Measurements from ENCODE around the gene TENM4. TPM values are rescaled to one million over a fixed set of nuclear protein-coding genes. Genes with fewer than 3 reads are reported as not detected.

The TENM4 gene
- total RNA-seq, 1 donor from 2014 or later = not detected

DNA sequence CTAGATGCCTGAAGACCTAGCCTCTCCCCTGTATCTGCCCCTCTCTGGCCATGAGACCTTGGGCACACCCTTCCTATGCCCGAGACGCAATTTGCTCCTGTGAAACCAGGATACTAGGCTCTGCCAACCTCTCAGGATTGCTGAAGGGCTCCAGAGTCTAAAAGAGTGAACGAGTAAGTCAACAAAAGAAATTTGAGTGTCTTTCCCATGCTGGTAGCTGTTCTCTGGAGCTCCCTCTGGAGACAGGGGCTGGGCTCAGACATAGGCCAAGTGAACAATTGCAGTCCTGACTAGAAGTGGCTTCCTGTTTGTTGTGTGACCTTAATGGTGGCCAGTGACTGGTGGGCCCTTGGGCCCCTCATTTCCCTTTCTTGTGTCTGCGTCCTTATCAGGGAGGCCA, 677.2 kb downstream of the TENM4 start:
- Mint-ChIP-seq H3K9me3 (no peaks in the 10 kb centered on the region), H3K36me3 (ENCODE audit: low read depth) (no peaks in the 10 kb centered on the region), H3K4me3 (no peak overlapping the region), H3K4me1 (no peaks in the 10 kb centered on the region), H3K27ac (no peak overlapping the region), H3K27me3 (peaks cover 2% of the 10 kb centered on the region)
- no peak for DNase-seq
- intact Hi-C loops (cut with micrococcal nuclease) = no loop called here

DNA sequence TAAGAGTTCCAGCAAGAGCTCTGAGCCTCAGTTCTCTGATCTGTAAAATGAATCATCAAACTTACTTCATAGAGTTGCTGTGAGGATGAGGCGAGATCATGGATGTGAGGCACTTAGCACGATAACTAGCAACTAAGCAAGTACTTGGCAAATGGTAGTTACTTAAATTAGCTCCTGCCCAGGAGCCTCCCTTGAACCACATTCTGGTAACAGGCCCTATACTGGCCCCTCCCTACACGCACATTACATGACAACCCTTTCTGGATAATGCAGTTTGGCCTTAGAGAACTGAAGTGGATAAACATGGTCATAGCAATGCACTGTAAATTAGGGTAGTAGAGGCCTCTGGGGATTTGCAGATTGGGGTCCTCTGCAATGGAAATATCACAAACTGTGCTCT, 678.7 kb downstream of the TENM4 start:
- H3K4me3 Mint-ChIP-seq = no peak overlapping the region
- H3K9me3 Mint-ChIP-seq = no peaks in the 10 kb centered on the region
- no peak overlapping the region for H3K27ac Mint-ChIP-seq
- no peaks in the 10 kb centered on the region for H3K36me3 Mint-ChIP-seq (ENCODE audit: low read depth)
- H3K27me3 Mint-ChIP-seq = peaks cover 2% of the 10 kb centered on the region
- no peak for DNase-seq
- intact Hi-C loops (cut with micrococcal nuclease) = no loop called here
- no peaks in the 10 kb centered on the region for H3K4me1 Mint-ChIP-seq

DNA sequence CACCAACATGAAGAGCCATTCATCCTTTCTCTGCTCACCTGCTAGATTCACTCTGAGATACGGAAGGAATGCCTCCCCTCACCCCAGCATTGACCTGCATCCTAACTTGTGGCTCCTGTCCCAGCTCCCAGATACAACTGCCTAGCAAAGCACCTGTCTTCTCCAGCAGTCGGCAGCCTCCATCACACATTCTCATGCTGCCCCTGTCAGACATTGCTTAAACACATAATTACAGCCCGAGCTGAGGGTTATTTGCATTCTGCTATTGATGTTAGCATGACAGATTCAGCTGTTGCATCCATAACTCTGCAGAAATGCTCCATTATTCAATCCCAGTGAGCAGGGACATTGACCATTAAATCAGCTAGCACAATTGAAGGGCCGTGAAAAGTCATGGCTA, 681.8 kb downstream of the TENM4 start:
- Mint-ChIP-seq H3K9me3 (no peaks in the 10 kb centered on the region), H3K27ac (no peak overlapping the region), H3K4me1 (no peaks in the 10 kb centered on the region), H3K4me3 (no peak overlapping the region), H3K36me3 (ENCODE audit: low read depth) (no peaks in the 10 kb centered on the region), H3K27me3 (no peaks in the 10 kb centered on the region)
- DNase-seq = no peak
- intact Hi-C loops (cut with micrococcal nuclease) = no loop called here

DNA sequence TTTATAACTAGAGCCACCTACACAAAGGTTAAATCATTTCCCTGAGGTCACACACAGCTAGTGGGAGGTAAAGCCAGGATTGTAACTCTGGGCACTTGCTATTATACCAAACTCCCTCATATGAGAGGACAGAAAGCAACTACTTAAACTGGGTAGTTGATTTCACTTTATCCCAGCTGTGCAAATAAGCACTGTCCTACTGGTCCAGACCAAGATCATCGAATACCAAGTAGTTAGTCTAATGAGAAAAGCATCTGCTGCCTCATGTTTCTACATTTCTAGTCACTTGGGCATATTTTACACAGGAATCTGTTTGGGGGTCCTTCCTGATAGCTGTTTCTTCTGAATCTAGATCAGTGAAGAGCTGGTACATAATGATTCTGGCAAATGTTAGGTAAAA, 687.5 kb downstream of the TENM4 start:
- Mint-ChIP-seq H3K27ac (no peak overlapping the region), H3K4me1 (no peaks in the 10 kb centered on the region), H3K4me3 (no peak overlapping the region), H3K36me3 (ENCODE audit: low read depth) (no peaks in the 10 kb centered on the region), H3K27me3 (peaks cover 5% of the 10 kb centered on the region), H3K9me3 (no peaks in the 10 kb centered on the region)
- intact Hi-C loops (cut with micrococcal nuclease) = no loop called here
- DNase-seq = no peak

DNA sequence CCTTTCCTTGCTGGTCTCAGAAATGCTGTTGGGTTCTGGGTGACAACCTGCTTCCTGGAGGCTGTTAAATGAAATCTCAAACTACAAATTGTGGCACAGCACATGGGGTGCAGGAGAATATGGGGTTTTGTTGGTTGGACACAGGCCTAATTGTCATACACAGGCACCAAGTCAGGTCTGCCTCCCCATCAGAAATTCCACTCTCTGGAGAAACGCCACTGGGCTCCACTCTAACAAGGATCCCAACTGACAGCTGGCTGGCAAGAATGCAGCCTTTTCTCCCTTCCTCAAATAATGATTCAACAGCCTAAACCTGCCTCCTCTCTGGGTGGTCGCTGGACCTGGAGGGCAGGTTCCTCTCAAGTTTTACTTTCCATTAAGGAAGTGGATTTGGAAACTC, 688.3 kb downstream of the TENM4 start:
- Mint-ChIP-seq H3K27ac (no peak overlapping the region), H3K4me3 (no peak overlapping the region), H3K4me1 (no peaks in the 10 kb centered on the region), H3K27me3 (peaks cover 5% of the 10 kb centered on the region), H3K36me3 (ENCODE audit: low read depth) (no peaks in the 10 kb centered on the region), H3K9me3 (no peaks in the 10 kb centered on the region)
- intact Hi-C loops (cut with micrococcal nuclease) = no loop called here
- no peak for DNase-seq

DNA sequence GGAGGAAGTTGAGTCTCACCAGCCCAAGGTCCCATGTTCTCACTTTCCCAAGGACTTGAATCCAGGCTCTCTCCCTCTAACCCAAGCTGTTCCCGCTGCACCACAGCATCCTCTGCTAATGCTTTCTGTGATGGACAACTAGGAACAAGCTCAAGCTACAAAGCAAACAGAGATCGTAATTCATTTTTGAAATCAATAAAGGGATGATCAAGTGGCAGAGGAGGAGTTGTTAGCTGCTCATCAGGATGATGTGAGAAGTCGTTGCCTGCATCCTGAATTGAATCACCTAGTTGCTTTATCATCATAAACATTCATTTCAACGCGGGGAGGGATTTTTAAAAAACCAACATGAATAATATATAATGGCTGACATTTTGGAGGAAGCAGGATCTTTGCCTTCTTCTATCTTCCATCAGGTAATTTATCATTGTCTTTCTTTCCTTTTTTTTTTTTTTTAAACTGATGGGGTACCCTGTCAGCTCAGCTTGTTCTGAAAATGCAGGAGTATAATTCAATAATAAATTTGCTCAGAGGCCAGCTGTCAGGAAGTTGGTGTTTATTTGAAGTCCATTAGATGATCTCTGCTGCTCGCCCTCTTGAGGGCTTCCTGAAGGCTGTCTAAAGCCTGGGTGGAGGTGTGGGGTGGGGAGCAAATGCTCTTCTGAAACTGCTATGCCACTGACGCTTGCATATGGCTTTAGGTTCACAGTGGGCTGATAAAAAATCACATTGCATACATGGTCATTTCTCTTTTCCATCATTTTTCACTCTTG, 691.7 kb downstream of the TENM4 start:
- H3K27ac Mint-ChIP-seq = no peak overlapping the region
- H3K27me3 Mint-ChIP-seq = peaks cover 5% of the 10 kb centered on the region
- no peak for DNase-seq
- no peaks in the 10 kb centered on the region for H3K9me3 Mint-ChIP-seq
- intact Hi-C loops (cut with micrococcal nuclease) = no loop called here
- H3K36me3 Mint-ChIP-seq (ENCODE audit: low read depth) = no peaks in the 10 kb centered on the region
- H3K4me3 Mint-ChIP-seq = no peak overlapping the region
- no peaks in the 10 kb centered on the region for H3K4me1 Mint-ChIP-seq

DNA sequence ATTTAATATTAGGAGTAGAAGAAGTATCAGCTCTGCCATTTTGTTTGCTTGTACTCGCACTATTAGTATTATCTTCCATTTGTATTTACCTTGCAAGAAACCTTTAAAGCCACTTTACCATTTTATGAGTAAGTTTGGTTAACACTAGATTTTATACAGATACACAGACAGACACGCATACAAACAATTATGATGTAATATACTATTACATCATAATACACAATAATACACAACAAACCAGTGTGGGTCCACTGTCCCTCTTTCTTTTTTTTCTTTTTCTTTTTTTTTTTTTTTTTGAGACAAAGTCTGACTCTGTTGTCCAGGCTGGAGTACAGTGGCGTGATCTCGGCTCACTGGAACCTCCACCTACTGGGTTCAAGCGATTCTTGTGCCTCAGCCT, 695.9 kb downstream of the TENM4 start:
- no peak overlapping the region for H3K27ac Mint-ChIP-seq
- H3K4me3 Mint-ChIP-seq = no peak overlapping the region
- H3K27me3 Mint-ChIP-seq = peaks cover 4% of the 10 kb centered on the region
- no peak for DNase-seq
- H3K9me3 Mint-ChIP-seq = no peaks in the 10 kb centered on the region
- intact Hi-C loops (cut with micrococcal nuclease) = no loop called here
- H3K36me3 Mint-ChIP-seq (ENCODE audit: low read depth) = no peaks in the 10 kb centered on the region
- no peaks in the 10 kb centered on the region for H3K4me1 Mint-ChIP-seq

DNA sequence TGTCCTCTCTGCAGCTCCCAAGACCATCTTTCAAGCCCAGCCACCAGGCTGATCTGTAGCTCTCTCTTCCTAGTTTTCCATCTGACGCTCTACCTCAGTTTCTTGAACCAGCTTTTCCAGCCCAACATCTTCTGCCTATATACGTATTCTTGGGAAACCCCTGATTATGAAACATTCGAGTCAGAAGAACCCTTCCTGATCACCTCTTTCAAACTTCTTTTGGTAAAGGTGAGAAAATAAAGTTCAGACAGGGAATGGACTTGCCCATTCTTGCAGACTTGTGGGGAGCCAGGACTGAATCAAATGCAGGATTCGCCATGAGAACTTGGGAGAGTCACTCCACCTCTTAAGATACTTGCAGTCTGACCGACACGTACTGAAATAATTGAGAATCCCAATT, 696.6 kb downstream of the TENM4 start:
- intact Hi-C loops (cut with micrococcal nuclease) = no loop called here
- no peaks in the 10 kb centered on the region for H3K36me3 Mint-ChIP-seq (ENCODE audit: low read depth)
- peaks cover 2% of the 10 kb centered on the region for H3K27me3 Mint-ChIP-seq
- no peaks in the 10 kb centered on the region for H3K9me3 Mint-ChIP-seq
- no peaks in the 10 kb centered on the region for H3K4me1 Mint-ChIP-seq
- H3K27ac Mint-ChIP-seq = no peak overlapping the region
- DNase-seq = no peak
- H3K4me3 Mint-ChIP-seq = no peak overlapping the region

DNA sequence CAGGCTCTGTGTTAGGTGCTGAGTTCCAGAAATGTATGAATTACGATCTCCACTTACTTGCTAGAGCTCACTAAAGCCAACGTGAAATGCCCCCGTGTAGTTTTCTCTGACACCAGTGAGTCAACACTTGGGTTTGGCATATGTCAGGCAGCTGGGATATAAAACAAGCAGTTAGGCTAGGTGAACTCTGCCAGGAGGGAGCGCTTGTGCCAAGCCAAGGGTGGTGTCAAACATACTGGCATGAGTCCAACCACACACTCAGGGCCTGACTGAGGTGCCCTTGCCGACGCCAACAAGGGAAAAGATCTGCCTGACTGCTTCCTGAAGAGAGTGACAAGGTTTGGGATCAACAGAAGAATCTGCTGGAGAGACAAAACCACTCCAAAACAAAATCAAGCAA, 698.4 kb downstream of the TENM4 start:
- Mint-ChIP-seq H3K27ac (no peak overlapping the region), H3K4me3 (no peak overlapping the region), H3K4me1 (no peaks in the 10 kb centered on the region), H3K27me3 (peaks cover 2% of the 10 kb centered on the region), H3K36me3 (ENCODE audit: low read depth) (no peaks in the 10 kb centered on the region), H3K9me3 (no peaks in the 10 kb centered on the region)
- DNase-seq = no peak
- intact Hi-C loops (cut with micrococcal nuclease) = no loop called here

DNA sequence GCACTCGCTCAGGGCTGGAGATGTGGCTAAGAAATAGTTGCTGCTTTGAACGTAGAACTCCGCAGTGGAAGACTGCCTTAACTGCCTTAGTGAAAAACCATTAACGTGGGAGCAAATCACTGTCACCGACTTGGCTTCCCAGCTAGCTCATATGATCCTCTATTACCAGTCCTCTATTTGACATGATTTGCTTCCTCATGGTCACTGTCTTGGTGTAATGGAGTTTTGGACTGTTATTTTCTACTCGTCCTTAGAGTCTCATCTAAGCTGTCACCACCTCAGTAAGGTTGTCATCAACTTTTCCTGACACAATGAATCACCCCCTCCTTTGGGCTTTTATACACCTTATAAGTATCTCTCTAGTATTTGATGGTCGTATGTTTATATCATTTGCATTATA, 699.1 kb downstream of the TENM4 start:
- Mint-ChIP-seq H3K27ac (no peak overlapping the region), H3K36me3 (ENCODE audit: low read depth) (no peaks in the 10 kb centered on the region), H3K4me3 (no peak overlapping the region), H3K9me3 (no peaks in the 10 kb centered on the region), H3K4me1 (no peaks in the 10 kb centered on the region), H3K27me3 (peaks cover 2% of the 10 kb centered on the region)
- intact Hi-C loops (cut with micrococcal nuclease) = no loop called here
- no peak for DNase-seq

DNA sequence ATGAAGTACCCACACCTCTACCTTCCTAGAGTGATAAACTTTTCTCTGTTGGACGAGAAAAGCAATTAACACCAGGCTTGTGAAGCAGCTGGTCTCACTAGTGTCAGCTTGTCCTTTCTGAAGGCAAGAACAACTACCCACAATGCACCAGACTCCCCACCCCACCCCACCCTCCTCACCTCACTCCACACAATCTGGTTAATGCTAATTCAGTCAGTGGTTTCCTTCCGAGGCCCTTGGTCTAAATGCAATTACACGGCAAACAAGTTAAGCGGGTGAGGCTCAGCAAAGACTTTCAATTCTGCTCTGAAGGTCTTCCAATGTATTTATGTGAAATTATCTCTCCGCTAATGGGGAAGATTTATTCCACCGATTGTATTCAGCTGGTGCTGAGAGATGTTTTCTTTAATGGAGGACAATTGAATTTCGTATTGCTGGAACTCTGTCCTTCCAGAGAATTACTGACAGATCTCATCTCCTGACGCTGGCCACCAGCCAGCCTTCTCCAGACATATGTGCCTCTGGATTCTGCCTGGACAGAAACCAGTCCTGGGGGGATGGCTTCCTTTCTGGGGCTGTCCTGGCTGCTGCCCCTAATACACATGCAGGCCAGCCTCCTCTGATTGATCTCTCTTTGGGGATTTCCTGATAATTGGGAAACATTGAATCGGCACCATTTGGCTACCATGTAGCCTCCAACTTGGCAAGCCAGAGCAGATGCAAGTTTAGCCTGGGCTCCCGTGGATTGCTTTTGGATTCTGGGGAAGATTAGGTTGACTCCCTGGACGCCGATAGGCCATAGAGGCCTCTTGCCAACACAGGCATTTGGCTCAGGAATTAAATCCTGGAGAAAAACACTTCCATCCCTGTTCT, 700.4 kb downstream of the TENM4 start:
- Mint-ChIP-seq H3K27me3 (peaks cover 2% of the 10 kb centered on the region), H3K9me3 (no peaks in the 10 kb centered on the region), H3K27ac (no peak overlapping the region), H3K4me1 (no peaks in the 10 kb centered on the region), H3K4me3 (no peak overlapping the region), H3K36me3 (ENCODE audit: low read depth) (no peaks in the 10 kb centered on the region)
- no peak for DNase-seq
- intact Hi-C loops (cut with micrococcal nuclease) = no loop called here

DNA sequence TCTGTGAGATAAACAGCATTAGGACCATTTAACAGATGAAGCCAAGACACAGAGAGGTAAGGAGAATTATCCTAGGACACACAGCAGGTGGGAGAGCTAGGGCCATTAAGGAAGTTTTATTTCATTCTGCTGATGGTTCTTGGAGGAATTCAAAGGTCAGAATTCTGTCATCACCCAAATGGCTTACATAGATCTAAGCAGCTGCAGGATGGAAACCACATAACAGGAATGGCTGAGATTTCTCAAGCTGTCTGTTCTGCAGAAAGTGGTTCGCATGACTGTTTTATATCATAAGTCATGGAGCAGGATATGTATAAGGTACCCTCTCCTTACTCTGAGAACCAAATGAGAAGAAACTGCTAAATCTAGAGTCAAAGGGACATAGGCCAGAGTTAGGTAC, 702.9 kb downstream of the TENM4 start:
- no peaks in the 10 kb centered on the region for H3K4me1 Mint-ChIP-seq
- no peaks in the 10 kb centered on the region for H3K36me3 Mint-ChIP-seq (ENCODE audit: low read depth)
- peaks cover 4% of the 10 kb centered on the region for H3K27me3 Mint-ChIP-seq
- no peak overlapping the region for H3K4me3 Mint-ChIP-seq
- no peak for DNase-seq
- H3K9me3 Mint-ChIP-seq = no peaks in the 10 kb centered on the region
- no peak overlapping the region for H3K27ac Mint-ChIP-seq
- intact Hi-C loops (cut with micrococcal nuclease) = no loop called here

DNA sequence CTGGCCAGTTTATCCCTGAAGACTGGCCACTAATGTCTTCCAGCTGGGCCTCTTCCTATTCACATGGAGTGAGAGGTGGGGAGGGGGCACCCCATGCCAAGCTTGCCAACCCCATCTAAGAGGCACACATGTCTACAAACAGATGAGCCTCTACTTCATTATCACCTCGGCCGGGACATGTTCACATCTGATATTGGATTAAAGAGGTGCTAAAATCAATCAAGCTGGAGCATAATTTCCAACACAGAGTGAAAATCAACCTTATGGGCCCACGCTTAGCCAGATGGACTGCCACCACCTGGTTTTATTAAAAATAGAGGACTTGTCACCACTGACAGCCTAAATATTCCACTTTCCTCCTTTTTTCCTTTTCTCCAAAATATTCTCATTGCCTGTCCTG, 703.5 kb downstream of the TENM4 start:
- Mint-ChIP-seq H3K36me3 (ENCODE audit: low read depth) (no peaks in the 10 kb centered on the region), H3K27me3 (peaks cover 4% of the 10 kb centered on the region), H3K27ac (no peak overlapping the region), H3K4me3 (no peak overlapping the region), H3K4me1 (no peaks in the 10 kb centered on the region), H3K9me3 (no peaks in the 10 kb centered on the region)
- DNase-seq = no peak
- intact Hi-C loops (cut with micrococcal nuclease) = no loop called here

DNA sequence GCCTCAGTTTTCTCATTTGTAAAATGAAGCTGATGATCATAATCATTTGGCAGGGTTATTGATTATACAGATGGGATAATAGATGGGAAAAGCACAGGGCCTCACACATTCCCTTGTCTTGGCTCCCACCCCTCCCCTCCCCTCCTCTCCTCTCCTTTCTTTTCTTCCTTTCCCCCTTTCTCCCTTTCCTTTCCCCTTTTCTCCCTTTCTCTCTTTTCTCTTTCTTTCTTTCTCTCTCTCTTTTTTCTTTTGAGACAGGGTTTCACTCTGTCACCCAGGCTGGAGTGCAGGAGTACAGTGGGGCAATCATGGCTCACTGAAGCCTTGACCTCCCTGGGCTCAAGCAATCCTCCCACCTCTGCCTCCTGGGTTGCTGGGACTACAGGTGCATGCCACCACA, 705.1 kb downstream of the TENM4 start:
- no peak overlapping the region for H3K27ac Mint-ChIP-seq
- DNase-seq = no peak
- H3K4me1 Mint-ChIP-seq = no peaks in the 10 kb centered on the region

More for the DNA sequence above, 705.1 kb downstream of the TENM4 start:
- Mint-ChIP-seq H3K36me3 (ENCODE audit: low read depth) (no peaks in the 10 kb centered on the region), H3K9me3 (no peaks in the 10 kb centered on the region), H3K4me3 (no peak overlapping the region), H3K27me3 (peaks cover 4% of the 10 kb centered on the region)
- intact Hi-C loops (cut with micrococcal nuclease) = no loop called here
